Measurements from ENCODE around the gene TEKT1.
"Not testable (repeated sequence)": the region's sequence is repeated elsewhere in the genome, so short reads cannot be mapped to it uniquely, and the experiment has no call there.

TEKT1 gene

GRCh38 chr17:6812295-6812694 lies 19.2 kb downstream of the TEKT1 start:
- DNase-seq = no peak

- DNase-seq = no peak
Observed at GRCh38 chr17:6811510-6811909, 20.0 kb downstream of the TEKT1 start.

- no peak for DNase-seq
Observed at GRCh38 chr17:6800422-6801027, 31.0 kb downstream of the TEKT1 start.

GRCh38 chr17:6799738-6800137 lies 31.8 kb downstream of the TEKT1 start:
- DNase-seq = no peak

- no peak for DNase-seq
Observed at GRCh38 chr17:6797718-6798351, 33.7 kb downstream of the TEKT1 start.

- DNase-seq = no peak
Observed at GRCh38 chr17:6796887-6797490, 34.5 kb downstream of the TEKT1 start.

GRCh38 chr17:6796017-6796886 lies 35.3 kb downstream of the TEKT1 start:
- no peak for DNase-seq

- DNase-seq = no peak
Observed at GRCh38 chr17:6793748-6794493, 37.6 kb downstream of the TEKT1 start.

- DNase-seq = no peak
Observed at GRCh38 chr17:6789146-6789545, 42.4 kb downstream of the TEKT1 start.

- DNase-seq = no peak
Observed at GRCh38 chr17:6787081-6787693, 44.3 kb downstream of the TEKT1 start.

- no peak for DNase-seq
Observed at GRCh38 chr17:6786618-6787017, 44.9 kb downstream of the TEKT1 start.

- DNase-seq = no peak
Observed at GRCh38 chr17:6782244-6782643, 49.3 kb downstream of the TEKT1 start.

GRCh38 chr17:6780886-6781285 lies 50.6 kb downstream of the TEKT1 start:
- no peak for DNase-seq

GRCh38 chr17:6780001-6780400 lies 51.5 kb downstream of the TEKT1 start:
- DNase-seq = no peak

GRCh38 chr17:6779411-6779810 lies 52.1 kb downstream of the TEKT1 start:
- no peak for DNase-seq

GRCh38 chr17:6775871-6776405 lies 55.6 kb downstream of the TEKT1 start, which contains the start of gene FBXO39:
FBXO39 (plus strand) TSS chr17:6776215; CDS start chr17:6779869, 3,654 bp downstream.
- no peak for DNase-seq

GRCh38 chr17:6774906-6775305 lies 56.6 kb downstream of the TEKT1 start:
- DNase-seq = not testable (repeated sequence)

GRCh38 chr17:6772016-6772415 lies 59.5 kb downstream of the TEKT1 start:
- DNase-seq = no peak

- no peak for DNase-seq
Observed at GRCh38 chr17:6768447-6768846, 63.1 kb downstream of the TEKT1 start.

- no peak for DNase-seq
Observed at GRCh38 chr17:6761779-6762178, 69.8 kb downstream of the TEKT1 start.

GRCh38 chr17:6757747-6758146 lies 73.8 kb downstream of the TEKT1 start:
- DNase-seq = no peak

Measured in NCI-H1417 treated with DMSO at 0.1 percent for 48 hours (cell line).